GM18909 (cell line): ENCODE data around the gene RAPGEF1.

Experiments used
- ATAC-seq: cut with Tn5 transposase; IDR thresholded peaks from one replicate; pipeline ENCODE4 v1.9.1; 2021; ENCODE audit warnings: mild to moderate bottlenecking; ENCODE audit not compliant: unreplicated experiment, poor library complexity

Gene RAPGEF1

GRCh38 chr9:131630205-131630831, 109.6 kb downstream of the RAPGEF1 start:
- peak; percentile 44 for ATAC-seq

GRCh38 chr9:131629825-131630204, 110.1 kb downstream of the RAPGEF1 start:
- ATAC-seq: no peak

GRCh38 chr9:131629226-131629500, 110.7 kb downstream of the RAPGEF1 start:
- no peak for ATAC-seq

DNA sequence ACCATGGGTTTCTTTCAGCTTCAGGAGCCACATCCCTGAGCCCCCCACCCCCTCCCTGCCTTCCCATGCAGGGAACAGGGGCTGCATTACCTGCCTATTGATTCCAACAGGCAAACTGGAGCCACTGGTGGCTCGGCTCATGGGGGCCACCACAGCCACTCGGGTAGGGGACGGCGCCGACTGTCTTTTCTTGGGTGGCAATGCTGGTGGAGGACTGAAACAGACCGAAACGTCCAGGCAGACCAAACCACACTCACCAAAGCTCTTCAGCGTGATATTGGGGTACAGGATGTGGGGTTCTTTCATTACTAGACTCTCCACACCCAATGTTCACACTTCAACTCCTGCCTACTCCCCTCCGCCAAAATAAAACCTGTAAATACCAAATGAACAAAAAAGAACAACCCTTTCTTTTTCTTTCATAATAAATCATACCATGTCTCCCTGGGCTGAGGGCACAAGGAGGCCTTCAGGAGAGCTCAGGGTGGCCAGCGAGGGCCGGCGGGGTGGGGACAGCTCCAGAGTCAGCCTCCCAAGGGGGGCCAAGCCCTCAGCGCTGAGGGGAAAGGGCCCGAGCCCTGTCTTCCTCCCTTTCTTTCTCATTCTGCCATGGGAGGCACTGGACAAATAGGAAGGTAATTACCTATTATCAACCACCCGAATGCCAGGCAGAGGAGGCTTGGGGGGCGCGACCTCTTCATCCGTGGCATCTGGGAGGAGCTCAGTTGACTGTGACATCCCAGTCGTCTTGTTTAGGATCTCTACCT, 111.2 kb downstream of the RAPGEF1 start:
- ATAC-seq: no peak

DNA sequence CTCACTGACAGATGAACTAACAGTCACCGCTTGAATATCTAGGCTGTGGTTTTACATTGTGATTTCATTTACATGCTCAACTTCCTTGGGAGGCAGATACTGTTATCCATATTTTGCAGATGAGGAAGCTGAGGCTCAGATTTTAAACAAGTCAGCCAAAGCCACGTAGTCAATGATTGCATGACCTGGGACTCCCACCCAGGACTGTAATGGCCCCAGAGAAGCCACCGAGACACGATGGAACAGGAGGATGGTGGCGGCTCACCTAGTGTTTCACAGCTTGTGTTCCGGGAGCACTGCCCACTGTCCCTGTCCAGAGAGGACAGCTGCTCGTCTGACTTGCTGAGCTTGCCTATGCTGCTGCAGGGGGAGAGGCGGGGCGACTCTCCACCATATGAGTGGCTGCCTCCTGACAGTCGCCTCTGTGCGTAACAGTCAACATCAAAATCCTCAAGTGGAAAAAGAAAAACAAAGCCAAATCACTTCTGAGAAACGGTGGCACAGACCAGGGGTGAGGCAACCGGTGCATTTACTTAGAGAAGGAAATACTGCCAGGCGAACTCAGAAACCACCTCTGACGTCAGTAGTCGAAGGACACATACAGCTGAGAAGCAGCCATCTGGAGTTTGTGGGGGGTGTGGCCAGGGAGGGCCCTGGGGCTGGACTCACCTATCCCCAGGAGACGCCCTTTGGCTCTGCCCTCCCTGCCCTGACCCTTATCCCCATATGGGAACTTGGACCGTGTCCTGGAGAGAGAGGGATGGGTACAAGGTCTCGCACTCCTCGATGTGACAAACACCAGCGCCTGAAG, 112.0 kb downstream of the RAPGEF1 start:
- no peak for ATAC-seq

DNA sequence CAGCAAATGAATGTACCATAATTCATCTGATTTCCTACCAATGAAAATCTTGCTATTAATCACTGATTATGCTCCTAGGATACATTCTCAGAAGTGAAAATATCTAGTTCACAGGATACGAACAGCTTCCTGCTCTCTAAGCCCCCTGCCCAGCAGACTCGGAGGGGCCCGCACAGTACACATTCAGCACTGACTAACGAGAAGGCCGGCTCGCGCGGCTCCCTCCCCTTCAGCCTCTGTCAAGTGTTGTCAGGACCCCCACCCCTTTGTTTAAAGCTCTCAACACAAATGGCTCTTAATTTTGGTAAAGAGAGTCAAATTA, 112.6 kb downstream of the RAPGEF1 start:
- ATAC-seq: no peak

DNA sequence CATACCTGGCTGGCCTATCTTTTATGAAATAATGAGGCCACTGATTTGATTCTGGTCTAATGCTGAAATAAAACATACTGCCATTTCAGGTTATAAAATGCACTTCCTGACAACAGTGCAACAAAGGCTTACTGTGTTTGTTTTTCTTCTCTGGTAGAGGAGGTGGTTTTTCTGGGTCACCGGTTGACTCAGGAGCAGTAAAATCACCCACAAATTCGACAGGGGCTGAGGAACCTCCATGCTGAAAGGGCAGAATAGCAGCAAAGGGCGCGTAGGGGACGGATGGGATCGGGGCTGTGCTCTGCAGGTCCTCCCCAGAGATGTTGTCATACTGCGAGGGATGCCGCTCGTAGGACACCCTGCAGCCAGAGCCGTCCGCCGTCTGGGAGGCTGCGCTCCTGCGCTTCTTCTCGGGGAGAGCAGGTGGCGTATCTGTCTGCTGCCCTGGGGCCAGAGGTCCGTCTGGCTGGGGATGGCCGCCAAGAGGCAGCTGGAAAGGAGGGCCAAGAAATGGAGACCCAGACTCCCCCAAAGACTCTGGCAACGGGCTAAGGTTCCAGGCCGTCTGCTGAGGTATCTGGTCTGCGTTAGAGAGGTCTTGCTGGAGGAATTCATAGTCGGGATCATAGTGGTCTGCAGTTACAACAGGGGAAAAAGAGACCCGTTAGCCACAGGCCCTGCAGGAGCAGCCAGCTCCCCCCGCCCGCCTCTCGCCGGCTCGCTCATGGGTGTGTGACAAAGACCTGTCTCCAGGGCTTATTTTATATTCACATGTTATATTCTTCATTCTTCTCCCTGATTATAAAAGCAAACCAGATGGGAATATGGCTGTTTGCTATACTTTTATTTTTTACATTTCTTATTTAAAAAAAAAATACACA, 113.8 kb downstream of the RAPGEF1 start:
- ATAC-seq: no peak

GRCh38 chr9:131625508-131625787, 114.4 kb downstream of the RAPGEF1 start:
- no peak for ATAC-seq

DNA sequence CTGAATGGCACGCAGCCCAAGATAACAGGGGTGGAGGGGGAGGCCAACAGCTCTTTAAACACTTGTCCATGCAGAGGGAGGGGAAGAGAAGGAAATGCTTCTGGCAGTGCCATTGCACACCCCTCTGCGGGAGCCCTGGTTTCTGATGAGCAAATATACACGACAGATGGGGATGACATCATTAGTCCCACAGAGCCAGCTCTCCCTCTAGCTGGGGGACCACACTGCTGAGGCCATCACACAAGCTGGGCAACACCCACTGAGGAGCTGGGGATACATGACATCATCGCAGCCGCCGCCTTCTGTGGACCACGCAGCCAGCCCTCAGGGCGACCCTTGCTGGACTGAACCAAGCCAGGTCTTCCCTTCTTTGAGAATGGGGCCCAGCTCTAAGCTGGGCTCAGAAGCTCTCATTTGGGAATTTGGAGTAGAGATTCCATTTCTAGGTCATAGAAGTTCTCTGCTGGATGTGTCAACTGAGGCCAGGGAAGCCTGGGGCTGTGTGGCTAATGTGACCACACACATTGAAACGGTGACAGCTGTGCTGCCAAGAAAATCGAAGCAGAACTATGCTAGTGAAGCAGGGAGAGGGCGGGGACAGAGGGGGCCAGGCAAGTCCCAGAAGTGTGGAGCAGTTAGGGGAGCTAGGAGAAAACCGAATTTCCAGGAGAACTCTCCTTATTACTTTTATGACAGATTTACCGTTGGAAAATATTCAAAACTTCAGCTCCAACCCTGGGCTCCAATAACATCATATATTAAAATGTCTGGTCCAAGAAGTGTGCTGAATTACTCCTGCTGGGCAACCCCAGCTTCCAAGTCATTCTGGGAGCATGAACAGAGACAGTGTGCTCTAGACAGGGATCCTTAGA, 115.0 kb downstream of the RAPGEF1 start:
- ATAC-seq: no peak

DNA sequence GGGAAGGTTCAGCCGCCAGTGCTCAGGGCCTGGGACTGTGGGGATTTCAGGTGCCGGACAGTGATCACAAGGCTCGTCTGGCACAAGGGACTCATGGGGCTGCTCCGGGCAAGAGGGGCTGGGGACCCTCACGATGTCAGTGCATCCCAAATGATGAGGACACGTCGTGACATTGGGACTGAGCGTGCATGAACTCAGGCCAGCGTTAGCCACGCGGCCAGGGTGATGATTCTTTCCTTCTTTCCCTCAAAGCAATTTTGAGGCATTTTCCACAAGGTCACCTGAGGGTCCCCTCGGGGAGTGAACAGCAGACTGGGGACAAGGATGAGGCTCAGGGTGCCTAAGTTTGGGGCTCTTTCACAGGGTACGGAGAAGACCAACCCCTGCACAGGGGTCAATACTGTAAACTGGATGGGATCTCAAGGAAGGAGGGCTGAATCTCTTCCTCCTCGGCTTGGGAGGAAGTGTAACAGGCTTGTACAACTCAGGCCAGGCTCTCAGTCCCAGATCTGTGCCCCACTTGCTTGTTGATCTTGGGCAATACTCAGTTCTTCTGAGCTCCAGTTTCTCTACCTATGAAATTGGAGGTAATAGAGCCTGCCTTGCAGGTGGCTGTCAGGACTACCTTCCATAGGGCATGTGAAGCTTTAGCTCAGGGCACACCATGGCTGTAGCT, 116.1 kb downstream of the RAPGEF1 start:
- ATAC-seq: no peak

- no peak for ATAC-seq
Measured at GRCh38 chr9:131622523-131622922, 117.4 kb downstream of the RAPGEF1 start.

DNA sequence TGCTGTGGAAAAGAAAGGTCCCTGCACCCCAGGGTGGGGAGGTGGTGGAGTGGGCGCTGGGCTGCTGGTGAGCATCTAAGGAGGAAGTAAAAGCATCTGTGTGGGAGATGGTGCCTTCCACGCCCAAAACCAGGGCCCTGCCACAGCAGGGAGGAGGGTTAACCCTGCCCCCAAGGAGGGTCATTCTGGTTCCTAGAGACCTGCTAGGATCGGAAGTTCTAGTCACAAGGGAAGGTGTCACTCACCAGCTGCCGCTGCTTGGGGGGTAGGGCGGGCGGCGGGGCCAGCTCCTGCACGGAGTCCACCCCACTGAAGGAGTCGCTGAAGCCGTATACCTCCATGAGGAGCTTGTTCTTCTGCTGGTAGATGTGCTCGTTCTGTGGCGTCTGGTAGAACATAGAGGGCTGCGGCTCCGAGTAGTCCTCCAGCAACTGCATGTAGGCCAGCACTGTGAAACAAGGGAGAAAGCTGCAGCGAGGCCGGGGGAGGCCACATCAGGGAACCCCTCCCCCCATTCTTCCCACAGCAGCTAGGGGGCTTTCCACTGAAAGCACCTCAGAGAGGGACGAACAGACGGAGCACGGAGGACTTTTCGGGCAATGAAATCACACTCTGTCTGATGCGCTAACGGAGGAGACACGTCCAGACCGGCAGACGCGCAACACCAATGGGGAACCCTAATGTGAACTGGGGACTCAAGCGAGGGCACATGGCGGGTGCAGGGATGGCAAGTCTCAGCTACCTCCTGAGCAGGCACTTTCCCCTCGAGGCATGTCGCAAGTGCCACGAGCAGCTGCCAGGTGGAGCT, 118.1 kb downstream of the RAPGEF1 start:
- peak; percentile 63 for ATAC-seq

DNA sequence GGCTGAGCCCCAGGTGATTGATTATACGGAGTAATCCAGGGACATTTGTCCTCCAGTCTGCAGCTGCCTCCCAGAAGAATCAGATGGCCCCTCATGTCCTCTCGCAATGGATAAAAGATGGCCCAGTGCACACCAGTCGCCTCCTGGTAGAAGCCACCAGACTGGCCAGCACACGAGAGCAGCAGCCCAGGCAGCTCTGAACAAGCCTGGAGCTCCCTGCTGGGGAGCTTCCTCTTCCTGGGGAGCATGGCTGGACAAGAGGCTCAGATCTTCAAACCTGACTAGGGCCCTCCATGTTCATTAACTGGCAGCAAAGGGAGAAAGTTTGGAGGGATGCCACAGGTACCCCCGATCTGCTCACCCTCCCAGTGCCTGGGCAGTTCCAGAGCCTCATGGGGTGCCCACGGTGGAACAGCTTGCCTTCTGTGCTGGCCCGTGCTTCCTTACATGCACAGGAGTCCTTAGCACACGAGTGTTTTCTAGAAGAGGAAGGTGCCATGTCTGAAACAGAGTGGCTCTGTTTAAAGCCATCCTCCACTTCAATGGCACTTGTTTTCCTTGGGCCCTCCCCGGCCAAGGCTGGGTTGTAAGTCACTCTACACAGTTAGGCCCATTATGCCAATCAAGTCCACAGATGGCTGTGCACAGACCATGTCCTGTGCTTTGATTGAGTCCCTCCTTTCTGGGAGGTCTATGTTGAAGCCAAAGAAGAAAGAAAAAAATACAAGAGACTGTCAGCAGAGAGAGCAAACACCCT, 118.9 kb downstream of the RAPGEF1 start:
- ATAC-seq: no peak

GRCh38 chr9:131619680-131620079, 120.2 kb downstream of the RAPGEF1 start:
- ATAC-seq: no peak

DNA sequence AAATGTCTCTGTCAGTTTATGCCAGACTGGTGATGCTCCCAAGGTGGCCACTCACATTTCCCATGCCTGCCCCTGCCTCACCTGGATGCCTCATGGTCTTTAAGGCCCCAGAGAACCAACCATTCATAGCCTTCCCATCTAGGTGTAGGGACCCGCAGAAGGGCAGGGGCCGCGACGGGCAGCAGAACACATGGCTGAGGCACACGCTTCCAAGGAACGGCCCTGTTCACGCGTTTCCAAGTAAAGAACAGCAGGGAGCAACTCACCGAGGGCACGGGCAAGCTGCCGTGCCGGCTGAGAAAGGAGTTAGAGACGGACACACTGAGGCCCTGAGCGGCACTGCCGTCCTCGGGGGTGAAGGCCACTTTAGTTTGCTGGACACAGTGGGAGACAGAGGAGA, 121.1 kb downstream of the RAPGEF1 start:
- no peak for ATAC-seq

GRCh38 chr9:131618071-131618479, 121.8 kb downstream of the RAPGEF1 start:
- no peak for ATAC-seq

DNA sequence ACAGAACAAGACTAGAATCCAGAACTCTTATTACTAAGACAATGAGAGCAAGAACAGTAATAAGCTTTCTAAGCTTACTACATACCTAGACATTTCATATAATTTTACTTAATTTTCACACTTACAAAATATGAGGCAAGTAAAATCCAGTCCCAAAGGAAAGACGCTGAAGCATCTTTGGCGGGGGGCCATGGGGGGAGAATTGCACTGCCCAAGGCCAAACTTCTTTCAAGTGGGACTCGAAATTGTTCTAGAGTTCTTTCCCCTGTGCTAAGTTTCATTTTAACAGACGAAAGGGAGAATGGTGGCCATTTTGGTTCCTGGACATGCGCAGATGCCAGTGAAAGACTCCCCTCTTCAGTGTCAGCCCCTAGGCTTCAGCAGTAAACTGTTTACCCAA, 122.3 kb downstream of the RAPGEF1 start:
- no peak for ATAC-seq
